DND-41 (cell line): ENCODE measurements around the gene IL18RAP.

ENCODE experiments used
- EZH2 ChIP-seq: IDR thresholded peaks from 3 replicates; pipeline ENCODE4 v1.6.1; 2012; ENCODE audit warnings: borderline replicate concordance, low read depth, mild to moderate bottlenecking, moderate library complexity, low read length, inconsistent platforms; ENCODE audit not compliant: severe bottlenecking
- TF ChIP-seq, protein P1 (sequence below): IDR thresholded peaks from 2 replicates; pipeline ENCODE4 v1.5.1; 2012; ENCODE audit warnings: borderline replicate concordance, low read length, moderate library complexity, mild to moderate bottlenecking; ENCODE audit not compliant: poor library complexity, severe bottlenecking; ENCODE audit errors: extremely low read depth

DNA sequence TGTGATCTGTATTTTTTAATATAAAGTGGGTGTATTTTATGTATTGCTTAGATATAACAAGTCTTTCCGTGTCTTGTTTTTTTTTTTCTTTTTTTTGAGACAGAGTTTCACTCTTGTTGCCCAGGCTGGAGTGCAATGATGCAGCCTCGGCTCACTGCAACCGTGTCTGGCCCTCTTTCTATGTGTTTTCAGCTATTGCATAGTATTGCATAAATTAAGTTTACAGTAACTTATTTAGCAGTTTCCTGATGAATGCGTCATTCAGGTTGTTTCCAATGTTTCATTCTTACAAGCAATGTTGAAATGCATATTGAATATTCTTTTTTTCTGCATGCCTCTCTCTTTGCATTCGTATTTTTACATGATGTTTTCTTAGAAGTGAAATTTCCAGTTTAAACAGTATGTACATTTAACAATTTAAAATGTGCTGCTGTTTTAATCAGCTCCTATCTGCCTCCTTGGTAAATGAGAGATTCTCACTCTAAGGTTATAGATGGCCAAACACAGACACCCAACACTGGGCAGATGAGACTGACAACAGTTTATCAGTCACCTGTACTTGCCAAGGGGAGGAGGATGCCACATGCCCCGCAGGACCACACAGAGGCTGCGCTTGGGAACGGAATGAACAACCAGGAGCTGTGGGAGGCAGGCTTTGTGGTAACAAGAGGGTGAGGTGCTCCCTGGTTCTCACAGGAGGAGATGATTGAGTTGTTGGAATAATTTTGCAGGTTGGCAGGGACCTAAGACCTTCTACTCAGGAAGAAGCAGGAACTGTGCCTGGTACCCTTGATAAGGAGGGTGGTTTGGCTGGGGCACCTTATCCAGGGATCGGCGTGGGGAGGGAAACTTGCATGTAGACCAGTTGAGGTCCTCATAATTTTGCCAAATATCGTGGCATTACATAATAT, 57.6 kb downstream of the IL18RAP start:
- TF ChIP-seq, protein P1, sequence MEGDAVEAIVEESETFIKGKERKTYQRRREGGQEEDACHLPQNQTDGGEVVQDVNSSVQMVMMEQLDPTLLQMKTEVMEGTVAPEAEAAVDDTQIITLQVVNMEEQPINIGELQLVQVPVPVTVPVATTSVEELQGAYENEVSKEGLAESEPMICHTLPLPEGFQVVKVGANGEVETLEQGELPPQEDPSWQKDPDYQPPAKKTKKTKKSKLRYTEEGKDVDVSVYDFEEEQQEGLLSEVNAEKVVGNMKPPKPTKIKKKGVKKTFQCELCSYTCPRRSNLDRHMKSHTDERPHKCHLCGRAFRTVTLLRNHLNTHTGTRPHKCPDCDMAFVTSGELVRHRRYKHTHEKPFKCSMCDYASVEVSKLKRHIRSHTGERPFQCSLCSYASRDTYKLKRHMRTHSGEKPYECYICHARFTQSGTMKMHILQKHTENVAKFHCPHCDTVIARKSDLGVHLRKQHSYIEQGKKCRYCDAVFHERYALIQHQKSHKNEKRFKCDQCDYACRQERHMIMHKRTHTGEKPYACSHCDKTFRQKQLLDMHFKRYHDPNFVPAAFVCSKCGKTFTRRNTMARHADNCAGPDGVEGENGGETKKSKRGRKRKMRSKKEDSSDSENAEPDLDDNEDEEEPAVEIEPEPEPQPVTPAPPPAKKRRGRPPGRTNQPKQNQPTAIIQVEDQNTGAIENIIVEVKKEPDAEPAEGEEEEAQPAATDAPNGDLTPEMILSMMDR: no peak
- TF ChIP-seq EZH2: no peak
